ENCODE measurements around the gene DNPEP.

DNPEP gene

DNA sequence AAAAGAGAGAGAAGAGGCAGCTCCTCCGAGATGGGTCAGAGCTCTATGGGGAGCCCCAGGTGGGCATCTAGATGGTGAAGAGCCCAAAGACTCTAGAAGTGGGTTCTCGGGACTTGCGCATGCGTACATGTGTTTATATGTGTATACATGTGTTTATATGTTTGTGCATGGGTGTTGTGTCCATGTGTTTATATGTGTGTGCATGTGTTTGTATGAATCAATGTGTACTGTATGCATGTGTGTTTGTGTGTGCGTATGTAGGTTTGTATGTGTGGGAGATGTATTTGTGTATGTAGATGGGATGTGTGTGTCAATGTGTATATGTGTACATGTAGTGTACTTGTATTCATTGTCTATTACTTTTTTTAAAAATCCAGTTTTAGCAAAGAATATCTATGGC is 25.6 kb downstream of the DNPEP start:
- DNase-seq (ENCODE audit: low spot score), result no peak

DNA sequence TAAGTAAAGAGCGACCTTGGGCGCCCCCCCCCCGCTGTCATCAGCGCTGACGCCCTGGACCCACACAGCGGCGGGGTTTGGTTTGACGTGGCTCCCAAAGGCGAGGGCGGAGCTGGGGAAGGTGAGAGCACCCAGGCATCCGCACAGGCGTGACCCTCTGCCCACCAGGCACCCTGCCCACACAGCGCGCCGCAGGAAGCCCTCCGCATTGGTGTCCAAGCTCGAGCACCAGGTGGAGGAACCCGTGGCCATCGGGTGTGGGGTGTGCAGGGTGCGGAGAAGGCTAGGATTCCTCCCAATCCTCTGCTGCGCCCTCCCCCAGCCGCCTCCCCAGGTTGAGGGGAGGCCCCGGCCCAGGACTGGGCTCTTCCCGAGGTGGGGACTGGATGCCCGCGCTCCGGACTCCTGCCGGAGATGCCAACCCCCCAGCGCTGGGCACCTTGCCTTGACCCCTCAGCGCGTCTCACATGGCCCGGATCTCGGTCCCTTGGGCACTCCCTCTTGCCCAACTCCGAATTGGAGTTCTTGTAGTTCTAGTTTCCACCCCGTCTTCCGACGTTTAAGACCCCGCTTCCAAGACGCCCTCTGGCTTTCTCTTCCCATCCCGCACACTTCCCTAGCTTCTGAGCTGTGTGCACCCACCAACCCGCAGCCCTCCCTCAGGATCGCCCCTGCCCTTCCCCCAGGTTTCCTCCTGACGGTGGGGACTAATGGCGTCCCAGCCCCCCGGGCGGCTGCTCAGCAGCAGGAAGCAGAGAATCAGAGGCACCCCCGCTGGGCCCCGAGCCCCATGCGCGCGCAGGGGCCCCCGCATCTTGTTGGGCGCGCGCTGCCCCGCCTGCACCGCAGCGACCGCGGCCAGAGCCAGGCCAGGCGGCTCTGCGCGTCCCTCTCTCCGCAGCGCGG is 29.3 kb downstream of the DNPEP start:
- no peak for DNase-seq (ENCODE audit: low spot score)

DNA sequence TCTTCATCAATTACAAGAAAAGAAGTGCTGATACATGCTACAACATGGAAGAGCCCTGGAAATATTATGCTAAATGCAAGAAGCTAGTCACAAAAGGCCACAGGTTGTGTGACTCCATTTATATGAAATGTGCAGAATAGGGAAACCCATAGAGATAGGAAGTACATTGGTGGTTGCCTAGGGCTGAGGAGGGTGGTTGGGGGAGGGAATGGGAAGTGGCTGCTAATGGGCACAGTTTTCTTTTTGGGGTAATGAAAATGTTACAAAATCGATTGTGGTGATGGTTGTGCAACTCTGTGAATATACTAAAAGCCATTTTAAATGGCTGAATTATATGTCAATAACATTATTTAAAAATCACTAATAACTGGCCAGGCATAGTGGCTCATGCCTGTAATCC is 30.9 kb downstream of the DNPEP start:
- peak; percentile 2 for DNase-seq (ENCODE audit: low spot score)

DNA sequence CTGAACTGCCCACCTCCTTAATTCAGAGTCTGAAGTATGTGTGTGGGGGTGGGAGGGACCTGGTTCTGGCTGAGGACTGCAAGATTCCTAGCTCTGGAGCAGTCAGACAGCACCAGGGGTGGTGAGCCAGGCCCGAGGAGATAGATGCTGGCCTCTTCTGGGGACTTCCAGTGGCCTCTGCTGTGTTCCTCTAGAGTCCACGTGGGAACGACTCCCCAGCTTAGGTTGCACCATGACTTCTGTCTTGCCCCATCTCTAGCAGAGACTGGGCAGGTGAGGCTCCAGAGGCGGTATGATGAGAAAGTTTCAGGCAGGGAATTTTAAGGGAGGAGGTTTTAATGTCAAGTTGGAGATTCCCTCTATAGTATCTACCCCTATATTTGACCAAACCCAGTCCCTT is 33.1 kb downstream of the DNPEP start:
- no peak for DNase-seq (ENCODE audit: low spot score)

DNA sequence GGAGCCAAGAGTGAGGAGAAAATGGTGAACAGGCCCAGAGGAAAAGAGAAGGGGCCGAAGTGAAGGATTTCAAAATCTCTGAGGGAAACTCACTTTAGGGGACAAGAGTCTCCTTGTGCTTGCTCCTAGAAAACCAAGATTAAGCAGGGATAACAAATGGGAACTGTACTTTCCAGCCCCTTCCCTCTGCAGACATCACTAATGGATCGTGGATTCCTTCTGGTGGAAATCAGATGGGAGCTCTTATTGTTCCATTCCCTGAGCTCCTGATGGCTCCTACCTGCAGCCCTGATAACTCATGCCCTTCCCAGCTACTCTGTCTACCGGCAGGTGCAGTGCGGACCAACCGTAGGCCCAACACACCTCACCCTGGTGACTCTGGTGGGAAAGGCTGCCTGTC is 34.6 kb downstream of the DNPEP start:
- DNase-seq (ENCODE audit: low spot score), result no peak

DNA sequence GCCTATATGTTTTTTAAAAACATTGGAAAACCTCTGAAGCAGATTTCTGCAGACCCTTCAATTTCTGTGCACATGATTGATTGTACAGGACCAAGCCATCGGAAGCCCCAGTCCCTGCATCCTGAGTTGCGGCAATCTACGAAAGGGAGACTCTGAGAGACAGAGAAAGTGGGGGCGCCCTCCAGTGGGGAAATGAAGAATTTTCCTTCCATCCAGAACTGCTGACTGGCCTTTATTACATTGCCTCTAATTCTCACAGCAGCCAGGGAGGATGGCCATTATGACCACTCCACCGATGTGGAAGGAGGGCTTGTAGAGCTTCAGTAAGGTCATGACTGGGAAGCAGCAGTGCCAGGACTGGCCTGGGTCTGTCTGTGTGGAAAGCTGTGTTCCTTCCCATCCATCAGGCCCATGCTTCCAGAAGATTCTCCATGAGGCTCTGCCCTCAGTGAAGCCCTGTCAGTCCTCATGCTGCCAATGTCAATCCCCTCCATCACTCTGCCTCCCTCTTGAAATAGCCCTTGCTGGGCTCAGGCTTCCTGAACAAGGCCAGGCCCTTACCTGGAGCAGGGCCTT is 35.2 kb downstream of the DNPEP start:
- DNase-seq (ENCODE audit: low spot score), result peak; percentile 53

DNA sequence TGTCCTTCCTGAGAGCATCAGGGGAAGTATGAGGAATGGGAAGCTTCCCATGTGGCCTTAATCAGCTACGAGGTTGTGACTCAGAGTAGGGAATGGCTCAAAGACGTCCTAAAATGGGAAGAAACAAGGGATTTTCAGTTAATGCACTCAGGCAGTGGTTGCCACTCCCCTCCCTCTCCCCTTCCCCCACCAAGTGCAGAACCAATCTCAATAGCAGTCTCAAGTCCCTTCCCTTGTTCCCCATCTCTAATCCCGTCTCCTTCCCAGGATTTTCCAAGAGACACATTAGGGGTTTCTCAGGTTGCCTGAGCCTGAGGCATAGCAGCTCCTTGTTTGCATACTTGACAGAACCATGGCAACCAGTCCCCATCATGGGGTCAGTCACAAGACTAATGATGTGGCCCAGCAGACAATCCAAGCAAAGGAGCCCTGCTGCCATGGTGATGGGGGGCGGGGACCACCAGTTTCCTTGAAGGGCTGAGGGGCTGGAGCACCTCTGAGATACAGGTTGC is 36.9 kb downstream of the DNPEP start:
- no peak for DNase-seq (ENCODE audit: low spot score)

DNA sequence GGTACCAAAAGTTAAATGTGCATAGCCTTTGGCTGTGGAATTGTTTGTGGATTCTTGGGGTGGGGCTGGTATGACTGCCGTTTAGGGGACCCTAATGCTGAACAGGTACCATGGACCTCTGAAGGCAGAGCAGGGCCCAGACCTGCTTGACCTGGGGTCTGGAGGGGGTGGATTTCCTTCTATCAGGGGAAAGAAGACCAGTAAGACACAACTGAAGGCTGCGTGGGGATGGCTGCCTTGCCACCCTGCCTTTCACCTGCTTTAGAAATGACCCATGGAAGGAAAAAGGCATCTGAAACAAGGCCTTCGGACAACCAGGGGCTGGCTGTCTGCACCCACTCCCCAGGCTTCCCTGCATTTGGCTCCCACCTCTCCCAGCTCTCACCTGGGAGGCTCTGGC is 37.5 kb downstream of the DNPEP start:
- no peak for DNase-seq (ENCODE audit: low spot score)

DNA sequence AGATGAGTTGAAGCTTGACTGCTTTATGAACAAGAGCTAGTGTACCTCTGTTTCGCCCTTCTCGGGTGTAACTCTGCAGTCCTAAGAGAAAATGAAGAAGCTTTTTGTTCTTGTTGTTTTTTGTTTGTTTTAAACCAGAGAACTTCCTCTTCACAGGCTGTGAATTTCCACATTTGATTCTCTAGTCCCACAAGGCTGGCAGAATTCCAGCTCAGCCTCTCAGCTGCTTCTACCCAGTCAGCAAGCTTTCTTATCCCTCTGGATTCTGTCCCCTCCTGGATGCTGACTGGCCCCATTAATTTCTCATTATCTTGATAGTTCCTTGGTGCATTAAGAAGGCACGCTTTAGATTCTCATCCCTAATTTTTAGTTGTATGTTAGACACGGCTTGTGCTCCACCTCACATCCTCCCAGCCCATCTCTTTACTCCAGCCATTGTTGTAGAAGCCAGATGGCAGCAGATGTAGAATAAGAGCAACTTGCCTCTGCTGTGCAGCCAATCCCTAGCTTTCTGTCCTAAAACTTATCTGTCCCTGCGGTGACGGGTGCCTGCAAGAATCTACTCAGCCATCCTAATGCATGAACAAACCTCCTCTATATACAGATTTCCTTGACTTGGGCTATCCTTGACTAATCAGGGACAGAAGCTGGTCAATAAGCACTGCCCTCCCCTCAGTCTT is 42.8 kb downstream of the DNPEP start:
- no peak for DNase-seq (ENCODE audit: low spot score)

DNA sequence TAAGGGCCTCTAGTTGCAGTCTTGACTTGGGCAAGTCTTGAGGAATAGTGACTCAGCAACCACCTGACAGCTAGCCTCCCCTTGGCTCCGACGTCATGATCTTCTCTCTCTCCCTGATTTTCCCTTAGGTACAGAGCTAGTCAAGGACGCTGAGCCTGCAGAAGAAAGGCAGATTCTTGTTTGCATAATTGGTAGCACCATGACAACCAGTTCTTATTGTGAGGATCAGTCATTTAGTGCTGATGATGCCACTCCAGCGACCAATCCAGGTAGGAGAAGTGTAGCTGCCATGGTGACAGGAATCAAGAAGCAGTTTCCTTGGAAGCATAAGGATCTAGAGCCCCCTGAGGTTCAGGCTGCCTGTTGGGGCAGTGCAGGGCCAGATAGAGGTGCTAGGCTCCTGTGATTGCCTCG is 52.3 kb downstream of the DNPEP start:
- DNase-seq (ENCODE audit: low spot score), result no peak

DNA sequence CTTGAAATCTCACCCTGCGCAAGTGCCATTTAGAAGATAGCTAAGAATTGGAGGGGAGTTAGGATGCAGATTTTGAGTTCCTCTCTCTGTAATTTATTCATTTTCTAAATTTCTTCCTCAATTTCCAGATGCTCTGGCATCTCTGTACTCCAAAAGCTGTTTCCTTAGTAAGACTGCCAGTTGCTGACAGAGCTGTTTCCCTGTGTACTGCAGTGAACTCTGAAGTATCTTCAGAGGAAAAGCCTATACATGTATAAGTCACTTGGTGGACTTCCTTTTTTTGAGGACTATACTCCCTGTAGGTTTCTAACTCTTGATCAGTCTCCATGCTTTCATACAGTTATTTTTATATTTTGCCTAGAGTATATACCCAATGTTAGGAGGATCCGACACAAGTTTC is 53.6 kb downstream of the DNPEP start:
- no peak for DNase-seq (ENCODE audit: low spot score)

DNA sequence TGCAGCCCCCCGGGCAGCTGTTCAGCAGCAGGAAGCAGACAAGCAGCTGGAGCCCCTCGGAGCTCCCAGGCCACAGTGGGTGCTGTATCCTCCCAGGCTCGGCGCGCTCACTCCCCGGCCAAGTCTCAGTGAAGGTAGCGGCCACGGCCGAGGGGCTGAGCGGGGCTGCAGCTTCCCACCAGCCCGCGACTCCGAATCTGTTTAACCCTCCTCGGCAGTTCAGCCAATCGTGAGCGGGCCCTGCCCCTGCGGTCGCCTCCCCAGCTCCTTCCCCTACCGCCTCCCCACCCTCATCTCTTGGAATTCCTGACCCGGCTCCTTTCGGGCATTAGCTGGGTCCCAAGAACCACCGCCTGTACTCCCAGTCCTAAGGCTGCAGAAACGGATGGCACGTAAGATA is 55.2 kb downstream of the DNPEP start, which contains the start of gene RESP18:
Gene RESP18, minus strand, starts transcription at position 203 of the 400 bp plus-strand sequence.
- no peak for DNase-seq (ENCODE audit: low spot score)

DNA sequence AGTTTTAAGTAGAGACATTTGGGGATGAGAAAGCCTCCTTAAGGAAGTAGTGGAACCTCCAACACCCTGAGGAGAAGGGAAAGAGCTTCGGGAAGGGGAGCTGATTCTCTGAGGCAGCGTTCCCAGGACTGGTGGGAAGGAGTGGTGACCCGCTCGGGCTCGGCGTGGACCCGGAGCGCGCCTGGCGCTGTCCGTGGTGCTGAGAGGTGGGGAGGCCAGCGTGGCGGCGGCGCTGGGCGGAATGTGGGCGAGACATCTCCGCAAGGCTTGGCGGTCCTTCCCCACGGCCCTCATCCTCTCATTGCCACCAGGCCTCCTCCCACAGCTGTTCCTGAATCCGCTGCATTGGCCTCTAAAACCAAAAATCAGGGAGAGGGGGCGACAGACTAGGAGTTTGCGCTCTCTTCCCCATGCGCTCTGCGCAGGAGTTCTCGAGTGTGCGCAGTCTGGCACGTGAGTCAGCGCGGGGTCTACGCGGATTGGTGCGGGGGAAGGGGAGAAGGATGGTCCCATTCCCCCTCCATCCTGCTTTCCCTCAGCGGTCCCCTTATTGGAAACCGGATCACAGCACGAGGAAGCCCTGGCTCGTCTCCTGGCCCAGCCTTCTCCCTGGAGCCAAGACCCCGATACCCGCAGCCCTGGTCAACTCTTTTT is 56.0 kb downstream of the DNPEP start:
- no peak for DNase-seq (ENCODE audit: low spot score)

DNA sequence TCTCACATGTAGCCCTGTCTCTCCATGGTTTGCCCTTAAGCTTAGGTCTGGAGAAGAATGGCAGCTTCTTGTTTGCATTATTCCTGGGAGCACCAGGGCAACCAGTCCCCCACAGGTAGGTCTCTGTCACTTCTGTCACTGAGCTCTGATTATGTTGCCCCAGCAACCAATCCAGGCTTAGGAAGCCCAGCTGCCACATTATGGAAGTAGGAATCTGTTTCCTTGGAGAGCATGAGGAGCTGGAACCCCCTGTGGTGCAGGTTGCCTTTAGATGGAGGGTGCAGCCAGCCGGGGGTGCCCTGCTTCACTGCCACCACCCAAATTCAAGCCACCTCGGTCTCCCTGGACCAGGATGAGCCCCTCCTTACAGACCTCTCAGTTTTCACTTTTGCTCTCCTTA is 60.0 kb downstream of the DNPEP start:
- no peak for DNase-seq (ENCODE audit: low spot score)

DNA sequence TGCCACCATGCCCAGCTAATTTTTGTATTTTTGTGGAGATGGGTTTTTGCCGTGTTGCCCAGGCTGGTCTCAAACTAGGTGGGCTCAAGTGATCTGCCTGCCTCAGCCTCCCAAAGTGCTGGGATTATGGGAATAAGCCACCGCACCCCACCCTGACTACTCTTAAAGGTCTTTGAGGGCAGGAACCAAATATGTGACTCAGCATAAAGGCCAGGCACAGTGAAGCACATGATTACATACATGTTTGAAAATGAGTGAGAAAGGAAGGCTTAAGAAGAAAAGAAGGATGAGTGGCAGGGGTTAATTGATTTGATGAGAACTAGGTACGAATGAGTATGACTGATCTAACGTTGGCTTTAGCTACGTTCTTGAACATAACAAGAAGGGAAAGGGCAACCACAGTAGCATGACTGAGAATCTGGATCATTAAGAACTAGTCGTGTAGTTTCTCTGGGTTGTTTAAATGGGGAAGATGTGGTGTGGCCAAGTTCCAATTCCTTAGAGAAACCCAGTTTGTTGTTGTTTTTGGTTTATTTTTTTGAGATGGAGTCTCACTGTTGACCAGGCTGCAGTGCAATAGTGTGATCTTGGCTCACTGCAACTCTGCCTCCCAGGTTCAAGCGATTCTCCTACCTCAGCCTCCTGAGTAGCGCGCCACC is 61.9 kb downstream of the DNPEP start:
- no peak for DNase-seq (ENCODE audit: low spot score)

DNA sequence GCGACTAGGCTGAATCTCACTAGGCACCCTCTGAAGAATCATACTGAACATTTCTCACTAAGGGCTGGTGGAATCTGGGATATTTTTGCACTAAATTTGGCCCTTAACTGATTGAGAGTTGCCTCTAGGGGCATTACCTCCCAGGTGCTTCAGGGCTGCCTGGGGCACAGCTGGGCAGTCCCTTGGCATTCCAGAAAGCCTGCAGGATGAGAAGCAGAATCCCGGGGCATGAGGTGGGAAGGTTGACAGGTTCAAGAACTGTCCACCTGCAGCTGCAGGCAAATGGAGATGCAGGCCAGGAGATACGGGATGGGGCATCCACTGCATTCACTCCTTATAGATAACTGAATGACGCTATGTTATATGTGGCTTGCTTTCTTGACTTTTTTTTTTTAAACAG is 62.6 kb downstream of the DNPEP start:
- no peak for DNase-seq (ENCODE audit: low spot score)

DNA sequence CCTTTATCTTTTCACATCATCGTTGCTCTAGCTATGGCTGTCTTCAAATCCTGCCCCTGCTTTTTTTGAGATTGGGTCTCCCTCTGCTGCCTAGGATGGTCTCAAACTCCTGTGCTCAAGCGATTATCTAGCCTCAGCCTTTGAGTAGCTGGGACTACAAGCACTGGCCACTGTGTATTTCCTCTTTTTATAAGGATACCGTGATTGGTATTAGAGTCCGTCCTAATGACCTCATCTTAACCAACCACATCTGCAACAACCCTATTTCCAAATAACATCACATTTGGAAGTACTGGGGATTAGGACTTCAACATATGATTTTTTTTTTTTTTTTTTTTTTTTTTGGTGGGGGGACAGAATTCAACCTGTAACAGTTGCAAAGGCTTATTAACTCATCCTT is 64.3 kb downstream of the DNPEP start:
- DNase-seq (ENCODE audit: low spot score), result no peak
